Suprapubic skin (tissue), 4 donors: Measurements from ENCODE around the gene PLA2R1. TPM values are rescaled to one million over a fixed set of nuclear protein-coding genes. Genes with fewer than 3 reads are reported as not detected.

ENCODE experiments used
- DNase-seq, 2 donors: peaks; one replicate each; pipeline ENCODE4 v3.0.0-alpha.2; 2019; ENCODE audit warnings: low spot score in 2 of 2
- H3K27ac ChIP-seq: fragments of 200-600 bp; sonication (generic); one replicate; pipeline ENCODE4 v1.5.1; 2019
- H3K27me3 ChIP-seq: fragments of 200-600 bp; sonication (generic); one replicate; pipeline ENCODE4 v1.5.1; 2019
- H3K36me3 ChIP-seq: fragments of 200-600 bp; sonication (generic); one replicate; pipeline ENCODE4 v1.5.1; 2019
- H3K4me1 ChIP-seq: fragments of 200-600 bp; sonication (generic); one replicate; pipeline ENCODE4 v1.5.1; 2019
- H3K4me3 ChIP-seq: fragments of 200-600 bp; sonication (generic); one replicate; pipeline ENCODE4 v1.5.1; 2019; ENCODE audit warnings: mild to moderate bottlenecking
- H3K9me3 ChIP-seq: fragments of 200-600 bp; sonication (generic); one replicate; pipeline ENCODE4 v1.5.1; 2019
- CTCF ChIP-seq, 2 donors: fragments of 200-600 bp in 1 of 2; fragments of 450-650 bp in 1 of 2; sonication (generic) in 1 of 2; IDR thresholded peaks; one replicate each; pipeline ENCODE4 v1.5.1; 2016 to 2019; ENCODE audit warnings: antibody characterized with exemption in 2 of 2, mild to moderate bottlenecking in 1 of 2, moderate library complexity in 1 of 2
- EP300 ChIP-seq: sonication (generic); formaldehyde crosslinking; IDR thresholded peaks from one replicate; pipeline ENCODE4 v1.6.1; 2017; ENCODE audit warnings: antibody characterized with exemption
- POLR2A ChIP-seq, 2 donors: fragments of 450-650 bp; IDR thresholded peaks; one replicate each; pipeline ENCODE4 v1.6.1; 2017; ENCODE audit warnings: antibody characterized with exemption in 2 of 2, mild to moderate bottlenecking in 2 of 2, moderate library complexity in 2 of 2
- POLR2AphosphoS5 ChIP-seq, 3 donors: sonication (generic); formaldehyde crosslinking; IDR thresholded peaks; one replicate each; pipeline ENCODE4 v1.6.1; 2017; ENCODE audit warnings: antibody characterized with exemption in 3 of 3
- WGBS: methylation state at CpG from one replicate; pipeline ENCODE4 v1.1.5; 2018; 5-methylcytosine and 5-hydroxymethylcytosine counted together
- total RNA-seq, 4 donors: library from RNA; depleted of rRNA; stranded (reverse); fragments of >200 nt; gene quantifications; one replicate each; pipeline ENCODE4 v1.1.0, GENCODE V29; 2016

PLA2R1 gene
- total RNA-seq, 4 donors from 2014 or later = 31.3 to 68.8 (median 40.8) TPM

GRCh38 chr2:159996792-159997546, 65.4 kb downstream of the PLA2R1 start:
- H3K36me3 ChIP-seq = peaks cover 7% of the 10 kb centered on the region
- H3K27me3 ChIP-seq = no peaks in the 10 kb centered on the region
- H3K27ac ChIP-seq = no peak overlapping the region
- no peak for DNase-seq
- TF ChIP-seq POLR2A (IDR thresholded peaks at IDR 0.05) = no peak
- TF ChIP-seq EP300 = no peak
- no peak for TF ChIP-seq CTCF (IDR thresholded peaks at IDR 0.05)
- no peak for TF ChIP-seq POLR2AphosphoS5 (IDR thresholded peaks at IDR 0.05)
- peaks cover 6% of the 10 kb centered on the region for H3K4me1 ChIP-seq
- H3K4me3 ChIP-seq = no peak overlapping the region
- WGBS = 63% methylated on average over 3 of the region's 3 CpGs
- no peaks in the 10 kb centered on the region for H3K9me3 ChIP-seq

- Histone ChIP-seq H3K4me1 (peaks cover 6% of the 10 kb centered on the region), H3K36me3 (peaks cover 7% of the 10 kb centered on the region), H3K4me3 (no peak overlapping the region), H3K27ac (no peak overlapping the region), H3K27me3 (no peaks in the 10 kb centered on the region), H3K9me3 (no peaks in the 10 kb centered on the region)
- WGBS = 88% methylated on average over 2 of the region's 2 CpGs
- TF ChIP-seq POLR2A (IDR thresholded peaks at IDR 0.05) (no peak), CTCF (IDR thresholded peaks at IDR 0.05) (no peak), EP300 (no peak), POLR2AphosphoS5 (IDR thresholded peaks at IDR 0.05) (no peak)
- DNase-seq = no peak
Observed at GRCh38 chr2:159995038-159995437, 67.4 kb downstream of the PLA2R1 start.

- no peak for DNase-seq
- H3K36me3 ChIP-seq = peaks cover 16% of the 10 kb centered on the region
- no peaks in the 10 kb centered on the region for H3K9me3 ChIP-seq
- 88% methylated on average over 4 of the region's 4 CpGs for WGBS
- TF ChIP-seq POLR2AphosphoS5 (IDR thresholded peaks at IDR 0.05) (no peak), POLR2A (IDR thresholded peaks at IDR 0.05) (no peak), EP300 (no peak), CTCF (IDR thresholded peaks at IDR 0.05) (no peak)
- H3K4me3 ChIP-seq = no peak overlapping the region
- no peak overlapping the region for H3K27ac ChIP-seq
- no peaks in the 10 kb centered on the region for H3K4me1 ChIP-seq
- H3K27me3 ChIP-seq = no peaks in the 10 kb centered on the region
Observed at GRCh38 chr2:159989249-159989648, 73.2 kb downstream of the PLA2R1 start.

GRCh38 chr2:159988412-159988970, 73.9 kb downstream of the PLA2R1 start:
- H3K4me1 ChIP-seq = no peaks in the 10 kb centered on the region
- WGBS = 89% methylated on average over 4 of the region's 4 CpGs

More at GRCh38 chr2:159988412-159988970, 73.9 kb downstream of the PLA2R1 start:
- Histone ChIP-seq H3K9me3 (no peaks in the 10 kb centered on the region), H3K36me3 (peaks cover 16% of the 10 kb centered on the region), H3K27me3 (no peaks in the 10 kb centered on the region), H3K4me3 (no peak overlapping the region), H3K27ac (no peak overlapping the region)
- no peak for DNase-seq
- TF ChIP-seq POLR2AphosphoS5 (IDR thresholded peaks at IDR 0.05) (no peak), POLR2A (IDR thresholded peaks at IDR 0.05) (no peak), CTCF (IDR thresholded peaks at IDR 0.05) (no peak), EP300 (no peak)
